T-helper 2 cell treated with Interferon-gamma antibody and Interleukin-4, amounts not matched to agents 100 ng/mL and 5 ng/mL, for 36 hours (primary cell): ENCODE measurements around the gene TNRC18. TPM values are rescaled to one million over a fixed set of nuclear protein-coding genes. Genes with fewer than 3 reads are reported as not detected.
"Not testable (repeated sequence)": the region's sequence is repeated elsewhere in the genome, so short reads cannot be mapped to it uniquely, and the experiment has no call there.

ENCODE experiments used
- intact Hi-C: fragments of 100-400 bp; cut with micrococcal nuclease; formaldehyde crosslinking; loops from one replicate; pipeline ENCODE4 v1.15.1; 2023
- total RNA-seq: library from RNA; stranded (reverse); gene quantifications from 2 replicates; pipeline ENCODE4 v1.2.3, GENCODE V29; 2022

The TNRC18 gene
- total RNA-seq, 1 donor from 2014 or later, result 51.4 TPM

GRCh38 chr7:5275510-5275909 is 148.1 kb downstream of the TNRC18 start:
- intact Hi-C loops, result not testable (repeated sequence)

GRCh38 chr7:5274985-5275431 is 148.6 kb downstream of the TNRC18 start:
- intact Hi-C loops, result not testable (repeated sequence)

- intact Hi-C loops, result no loop called here
Observed at GRCh38 chr7:5274441-5274840, 149.2 kb downstream of the TNRC18 start.

GRCh38 chr7:5273831-5274405 is 149.7 kb downstream of the TNRC18 start:
- intact Hi-C loops, result not testable (repeated sequence)

- intact Hi-C loops, result no loop called here
Observed at GRCh38 chr7:5270788-5271187, 152.8 kb downstream of the TNRC18 start.

- intact Hi-C loops, result not testable (repeated sequence)
Observed at GRCh38 chr7:5269992-5270657, 153.5 kb downstream of the TNRC18 start.

- intact Hi-C loops, result not testable (repeated sequence)
Observed at GRCh38 chr7:5267829-5268228, 155.8 kb downstream of the TNRC18 start.

- intact Hi-C loops, result no loop called here
Observed at GRCh38 chr7:5266191-5267028, 157.2 kb downstream of the TNRC18 start.

GRCh38 chr7:5265320-5266190 is 158.1 kb downstream of the TNRC18 start:
- intact Hi-C loops, result no loop called here

- intact Hi-C loops, result not testable (repeated sequence)
Observed at GRCh38 chr7:5263066-5263465, 160.6 kb downstream of the TNRC18 start.

GRCh38 chr7:5260530-5261068 is 163.0 kb downstream of the TNRC18 start:
- intact Hi-C loops, result not testable (repeated sequence)

Other genes starting within 250 kb of the TNRC18 start
- 47.4 and 48.0 TPM in 2 replicates for gene WIPI2, start 233.6 kb downstream of the TNRC18 start, total RNA-seq
- gene SLC29A4, start 140.9 kb downstream of the TNRC18 start, total RNA-seq, result 0.27 and 0.59 TPM in 2 replicates
- 13.3 and 13.4 TPM in 2 replicates for gene FBXL18, start 90.0 kb upstream of the TNRC18 start, total RNA-seq
- 13,696 and 13,880 TPM in 2 replicates for gene ACTB, start 106.8 kb upstream of the TNRC18 start, total RNA-seq
- 8.1 and 9.8 TPM in 2 replicates for gene FSCN1, start 169.0 kb upstream of the TNRC18 start, total RNA-seq